Ectodermal cell (in vitro differentiated cells): Measurements from ENCODE around the gene ODF2L.
A peak's percentile ranks its signal among the peaks of the same experiment; 100 is the strongest.

Experiments
- H3K27ac ChIP-seq: 2 replicates; pipeline ENCODE4 v1.7.0; 2013; ENCODE audit warnings: mild to moderate bottlenecking, low read depth, low read length; ENCODE audit not compliant: insufficient read depth, poor library complexity, severe bottlenecking
- H3K27me3 ChIP-seq: 2 replicates; pipeline ENCODE4 v1.7.0; 2013; ENCODE audit warnings: mild to moderate bottlenecking, low read length; ENCODE audit not compliant: insufficient read depth, control insufficient read depth, poor library complexity, severe bottlenecking
- H3K36me3 ChIP-seq: one replicate; pipeline ENCODE4 v1.7.0; 2013; ENCODE audit warnings: low read length; ENCODE audit not compliant: control insufficient read depth, insufficient read depth
- H3K4me1 ChIP-seq: one replicate; pipeline ENCODE4 v1.7.0; 2013; ENCODE audit warnings: low read length; ENCODE audit not compliant: control insufficient read depth, insufficient read depth
- H3K4me3 ChIP-seq: 2 replicates; pipeline ENCODE4 v1.7.0; 2013; ENCODE audit warnings: low read depth, low read length, control low read depth; ENCODE audit not compliant: insufficient read depth
- H3K9me3 ChIP-seq: 2 replicates; pipeline ENCODE4 v1.7.0; 2013; ENCODE audit warnings: mild to moderate bottlenecking, low read length, moderate library complexity; ENCODE audit not compliant: control insufficient read depth
- WGBS, 2 experiments: methylation state at CpG; one replicate each; pipeline ENCODE4 v1.1.7; 2013; ENCODE audit warnings: missing lambda C conversion rate in 2 of 2; 5-methylcytosine and 5-hydroxymethylcytosine counted together

The ODF2L gene

DNA sequence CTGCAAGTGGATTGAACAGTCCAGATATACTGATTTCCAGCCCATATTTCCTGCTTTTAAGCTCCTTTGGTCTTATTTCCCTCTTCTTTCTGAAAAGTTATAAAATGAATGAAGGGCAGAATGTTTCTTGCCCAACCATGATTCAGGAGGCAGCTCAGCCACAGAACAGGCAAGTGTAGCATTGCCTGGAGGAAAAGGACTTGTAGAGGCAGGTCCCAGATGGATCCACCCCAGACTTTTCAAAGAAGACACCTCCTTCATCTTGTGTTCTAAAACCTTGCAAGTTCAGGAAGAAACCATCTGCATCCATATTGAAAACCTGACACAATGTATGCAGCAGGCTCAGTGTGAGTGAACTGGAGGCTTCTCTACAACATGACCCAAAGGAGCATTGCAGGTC lies 27.8 kb upstream of the ODF2L start, which contains the start of gene CLCA2:
Gene CLCA2 (plus strand): TSS at position 299 of the 400 bp plus-strand sequence. CDS start 77 bp downstream, at position 376.
- Histone ChIP-seq H3K27me3 (no peaks in the 10 kb centered on the region), H3K36me3 (no peaks in the 10 kb centered on the region), H3K9me3 (no peaks in the 10 kb centered on the region), H3K4me1 (no peaks in the 10 kb centered on the region), H3K27ac (no peak within 1 kb of the TSS), H3K4me3 (no peak within 1 kb of the TSS)

DNA sequence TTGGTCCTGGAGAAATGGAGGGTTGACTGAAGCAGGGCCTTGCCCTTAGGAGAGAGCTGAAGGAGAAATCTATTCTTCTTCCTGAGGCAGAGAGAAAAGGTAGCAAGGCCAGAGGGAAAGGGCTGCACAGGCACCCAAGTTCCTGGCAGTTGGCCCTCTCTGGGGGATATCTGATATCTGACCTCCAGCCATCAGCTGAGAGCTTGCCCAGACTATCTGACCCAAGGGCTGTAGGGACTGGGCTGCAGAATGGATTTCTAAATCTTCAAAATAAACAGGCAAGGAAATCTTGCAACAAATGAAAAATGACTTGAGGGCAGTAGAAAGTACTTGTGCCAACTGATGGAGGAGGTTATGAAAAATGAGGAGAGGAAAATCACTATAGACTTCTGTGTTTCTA lies 27.4 kb upstream of the ODF2L start:
- no peak overlapping the region for H3K27ac ChIP-seq
- H3K4me1 ChIP-seq = no peaks in the 10 kb centered on the region
- H3K9me3 ChIP-seq = no peaks in the 10 kb centered on the region
- H3K27me3 ChIP-seq = no peaks in the 10 kb centered on the region
- H3K36me3 ChIP-seq = no peaks in the 10 kb centered on the region
- H3K4me3 ChIP-seq = no peak overlapping the region

GRCh38 chr1:86421601-86422280 lies 25.6 kb upstream of the ODF2L start:
- Histone ChIP-seq H3K36me3 (no peaks in the 10 kb centered on the region), H3K27ac (no peak overlapping the region), H3K27me3 (no peaks in the 10 kb centered on the region), H3K4me1 (no peaks in the 10 kb centered on the region), H3K9me3 (no peaks in the 10 kb centered on the region), H3K4me3 (no peak overlapping the region)
- WGBS, 2 experiments = 94 to 97% methylated on average over 7 of the region's 7 CpGs

- H3K27me3 ChIP-seq = no peaks in the 10 kb centered on the region
- H3K9me3 ChIP-seq = no peaks in the 10 kb centered on the region
- 75 to 86% methylated on average over 4 of the region's 4 CpGs for WGBS, 2 experiments
- H3K36me3 ChIP-seq = no peaks in the 10 kb centered on the region
- H3K4me3 ChIP-seq = no peak overlapping the region
- no peaks in the 10 kb centered on the region for H3K4me1 ChIP-seq
- H3K27ac ChIP-seq = no peak overlapping the region
Measured at GRCh38 chr1:86419277-86419903, 23.3 kb upstream of the ODF2L start.

DNA sequence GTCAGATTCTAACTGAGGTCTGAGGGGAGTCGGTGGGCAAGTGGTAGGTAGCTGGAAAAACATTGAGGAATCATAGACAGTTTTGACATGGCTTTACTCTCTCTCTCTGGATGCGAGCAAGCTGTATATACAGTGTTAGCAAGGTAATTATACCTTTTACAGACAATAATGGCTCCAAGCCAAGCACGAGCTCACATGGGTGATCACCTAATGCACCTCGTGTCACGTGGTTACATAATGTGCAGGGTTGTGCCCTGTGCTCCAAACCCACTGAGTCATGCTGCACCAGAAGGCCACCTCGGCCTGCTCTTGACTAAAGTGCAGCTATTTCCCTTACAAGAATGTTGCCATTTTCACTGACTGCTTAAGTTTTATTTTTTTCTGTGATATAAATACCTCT lies 20.2 kb upstream of the ODF2L start:
- Histone ChIP-seq H3K9me3 (no peaks in the 10 kb centered on the region), H3K27me3 (no peaks in the 10 kb centered on the region), H3K4me3 (no peak overlapping the region), H3K36me3 (no peaks in the 10 kb centered on the region), H3K27ac (no peak overlapping the region), H3K4me1 (no peaks in the 10 kb centered on the region)
- WGBS, 2 experiments = 90 to 94% methylated on average over 6 of the region's 6 CpGs

- no peaks in the 10 kb centered on the region for H3K36me3 ChIP-seq
- 93 to 95% methylated on average over 4 of the region's 4 CpGs for WGBS, 2 experiments
- no peaks in the 10 kb centered on the region for H3K9me3 ChIP-seq
- H3K27ac ChIP-seq = no peak overlapping the region
- H3K27me3 ChIP-seq = no peaks in the 10 kb centered on the region
- H3K4me1 ChIP-seq = no peaks in the 10 kb centered on the region
- no peak overlapping the region for H3K4me3 ChIP-seq
Measured at GRCh38 chr1:86410879-86411278, 14.8 kb upstream of the ODF2L start.

- WGBS, 2 experiments = 93 to 95% methylated on average over 6 of the region's 6 CpGs
- Histone ChIP-seq H3K36me3 (no peaks in the 10 kb centered on the region), H3K27me3 (no peaks in the 10 kb centered on the region), H3K9me3 (no peaks in the 10 kb centered on the region), H3K27ac (no peak overlapping the region), H3K4me3 (no peak overlapping the region), H3K4me1 (no peaks in the 10 kb centered on the region)
Measured at GRCh38 chr1:86409416-86410021, 13.4 kb upstream of the ODF2L start.

DNA sequence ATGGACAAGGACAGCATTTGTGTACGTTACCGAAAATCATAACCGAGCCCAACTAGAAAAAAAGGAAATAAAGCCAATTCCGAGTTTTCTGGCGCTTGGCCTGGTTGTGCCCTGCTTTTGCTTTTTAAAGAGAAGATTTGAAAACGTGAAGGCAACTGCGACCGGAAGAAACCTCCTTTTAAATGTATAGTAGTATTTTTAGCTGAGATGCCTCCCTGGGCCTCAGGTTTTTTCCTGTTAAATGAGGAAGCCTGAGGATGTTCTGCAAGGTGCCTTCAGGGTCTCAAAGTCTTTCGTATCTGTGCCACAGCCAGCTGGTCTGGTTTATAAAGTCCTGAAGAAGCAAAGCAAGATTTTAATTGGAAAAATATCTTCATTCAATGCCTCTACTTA lies 371 bp upstream of the ODF2L start:
- Histone ChIP-seq H3K9me3 (no peaks in the 10 kb centered on the region), H3K27ac (no peak overlapping the region), H3K27me3 (peaks cover 4% of the 10 kb centered on the region), H3K4me1 (peaks cover 4% of the 10 kb centered on the region), H3K4me3 (peak overlapping the region; percentile 91), H3K36me3 (no peaks in the 10 kb centered on the region)
- 10 to 21% methylated on average over 9 of the region's 9 CpGs for WGBS, 2 experiments

DNA sequence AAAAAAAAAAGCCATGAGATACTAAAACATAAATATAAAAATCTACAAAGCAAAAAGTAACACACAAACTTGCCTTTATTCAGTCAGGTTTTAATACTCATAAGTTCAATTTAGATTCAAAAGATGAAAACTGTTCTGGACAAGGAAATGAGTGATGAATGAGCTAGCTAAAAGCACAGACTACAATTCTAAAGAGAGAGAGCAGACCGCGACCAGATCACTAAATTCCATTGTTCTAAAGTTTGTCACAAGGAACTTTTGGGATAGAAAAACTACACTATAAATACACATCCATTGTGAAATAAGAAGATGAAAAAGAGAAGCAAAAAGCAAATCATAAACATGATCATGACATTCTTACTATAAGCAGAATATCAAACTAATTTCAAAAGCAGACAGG lies 1.7 kb downstream of the ODF2L start:
- WGBS, 2 experiments = 88% methylated on average over 2 of the region's 2 CpGs; no CpG with 5 or more reads in 1 of the 2 experiments
- Histone ChIP-seq H3K27ac (no peak overlapping the region), H3K9me3 (no peaks in the 10 kb centered on the region)

GRCh38 chr1:86389307-86389706 lies 6.8 kb downstream of the ODF2L start:
- Histone ChIP-seq H3K36me3 (no peaks in the 10 kb centered on the region), H3K27ac (no peak overlapping the region), H3K27me3 (no peaks in the 10 kb centered on the region), H3K4me3 (no peak overlapping the region), H3K4me1 (no peaks in the 10 kb centered on the region), H3K9me3 (no peaks in the 10 kb centered on the region)

More for the DNA sequence above, 1.7 kb downstream of the ODF2L start:
- Histone ChIP-seq H3K4me1 (peaks cover 4% of the 10 kb centered on the region), H3K27me3 (no peaks in the 10 kb centered on the region), H3K4me3 (no peak overlapping the region), H3K36me3 (no peaks in the 10 kb centered on the region)
